Memory B cell (primary cell): Measurements from ENCODE around the gene FN1.
"Not testable (repeated sequence)": the region's sequence is repeated elsewhere in the genome, so short reads cannot be mapped to it uniquely, and the experiment has no call there.

Source experiments
- ATAC-seq: fragments of 150-1000 bp; cut with Tn5 transposase; 2 replicates; pipeline ENCODE4 v1.10.0; 2021; ENCODE audit warnings: low read depth, mild to moderate bottlenecking, moderate library complexity
- DNase-seq, 2 donors: peaks; one replicate each; pipeline ENCODE4 v3.0.0; 2022; ENCODE audit warnings: low spot score in 2 of 2
- H3K27ac Mint-ChIP-seq: one replicate; pipeline ENCODE4 v1.8.0; 2022; ENCODE audit warnings: mild to moderate bottlenecking, moderate library complexity, mixed read lengths
- H3K27me3 Mint-ChIP-seq: one replicate; pipeline ENCODE4 v1.8.0; 2022; ENCODE audit warnings: mixed read lengths
- H3K36me3 Mint-ChIP-seq: one replicate; pipeline ENCODE4 v1.8.0; 2022; ENCODE audit warnings: mild to moderate bottlenecking, mixed read lengths
- H3K4me1 Mint-ChIP-seq: one replicate; pipeline ENCODE4 v1.8.0; 2022; ENCODE audit warnings: mixed read lengths
- H3K4me3 Mint-ChIP-seq: one replicate; pipeline ENCODE4 v1.8.0; 2022; ENCODE audit warnings: mild to moderate bottlenecking, moderate library complexity, mixed read lengths
- H3K9me3 Mint-ChIP-seq: one replicate; pipeline ENCODE4 v1.8.0; 2022; ENCODE audit warnings: mixed read lengths

Gene FN1

DNA sequence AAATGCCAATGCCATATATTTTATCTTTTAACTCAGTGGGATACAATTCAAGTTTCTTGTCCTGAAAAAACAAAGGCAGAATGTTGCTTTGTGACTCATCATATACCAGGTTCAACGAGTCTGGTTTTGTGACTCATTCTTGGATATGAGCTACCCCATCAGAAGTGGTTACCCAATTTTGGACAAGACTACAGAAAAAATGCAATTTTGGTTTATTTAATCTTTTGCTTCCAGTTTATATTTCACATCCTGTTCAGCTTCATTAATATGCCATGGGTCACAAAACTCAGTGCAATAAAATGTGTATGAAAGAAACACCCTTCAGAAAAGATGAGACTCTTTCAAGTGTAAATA, 25.0 kb downstream of the FN1 start:
- DNase-seq (no peak), ATAC-seq (no peak)
- Mint-ChIP-seq H3K27me3 (peaks cover 7% of the 10 kb centered on the region), H3K36me3 (no peaks in the 10 kb centered on the region), H3K9me3 (no peaks in the 10 kb centered on the region), H3K4me3 (no peak overlapping the region), H3K4me1 (no peaks in the 10 kb centered on the region), H3K27ac (no peak overlapping the region)

DNA sequence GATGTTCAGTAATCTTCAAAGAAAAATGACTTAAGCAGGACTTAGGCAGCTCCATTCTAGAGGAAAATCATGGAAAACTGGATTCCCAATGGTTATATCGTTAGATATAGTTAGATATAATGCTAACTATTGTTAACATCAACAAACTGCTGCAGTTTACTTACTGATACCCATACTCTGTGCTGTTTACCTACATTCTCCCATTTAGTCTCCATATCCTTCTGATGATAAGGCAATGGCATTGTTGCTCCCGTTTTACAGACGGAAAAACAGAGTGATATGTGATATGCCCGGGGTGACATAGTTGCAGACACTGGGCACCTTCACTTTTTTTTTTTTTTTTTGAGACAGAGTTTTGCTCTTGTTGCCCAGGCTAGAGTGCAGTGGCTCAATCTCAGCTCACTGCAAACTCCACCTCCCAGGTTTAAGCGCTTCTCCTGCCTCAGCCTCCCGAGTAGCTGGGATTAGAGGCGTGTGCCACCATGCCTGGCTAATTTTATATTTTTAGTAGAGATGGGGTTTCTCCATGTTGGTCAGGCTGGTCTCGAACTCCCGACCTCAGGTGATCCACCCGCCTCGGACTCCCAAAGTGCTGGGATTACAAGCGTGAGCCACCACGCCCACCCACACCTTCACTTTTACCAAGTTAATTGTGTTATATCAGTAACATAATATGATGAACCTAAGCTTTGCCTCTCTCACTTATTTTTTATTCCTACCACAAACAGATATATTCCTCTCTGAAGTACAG, 25.5 kb downstream of the FN1 start:
- not testable (repeated sequence) for H3K4me3 Mint-ChIP-seq, ATAC-seq, H3K36me3 Mint-ChIP-seq, H3K4me1 Mint-ChIP-seq, H3K27ac Mint-ChIP-seq, DNase-seq, H3K9me3 Mint-ChIP-seq, H3K27me3 Mint-ChIP-seq

DNA sequence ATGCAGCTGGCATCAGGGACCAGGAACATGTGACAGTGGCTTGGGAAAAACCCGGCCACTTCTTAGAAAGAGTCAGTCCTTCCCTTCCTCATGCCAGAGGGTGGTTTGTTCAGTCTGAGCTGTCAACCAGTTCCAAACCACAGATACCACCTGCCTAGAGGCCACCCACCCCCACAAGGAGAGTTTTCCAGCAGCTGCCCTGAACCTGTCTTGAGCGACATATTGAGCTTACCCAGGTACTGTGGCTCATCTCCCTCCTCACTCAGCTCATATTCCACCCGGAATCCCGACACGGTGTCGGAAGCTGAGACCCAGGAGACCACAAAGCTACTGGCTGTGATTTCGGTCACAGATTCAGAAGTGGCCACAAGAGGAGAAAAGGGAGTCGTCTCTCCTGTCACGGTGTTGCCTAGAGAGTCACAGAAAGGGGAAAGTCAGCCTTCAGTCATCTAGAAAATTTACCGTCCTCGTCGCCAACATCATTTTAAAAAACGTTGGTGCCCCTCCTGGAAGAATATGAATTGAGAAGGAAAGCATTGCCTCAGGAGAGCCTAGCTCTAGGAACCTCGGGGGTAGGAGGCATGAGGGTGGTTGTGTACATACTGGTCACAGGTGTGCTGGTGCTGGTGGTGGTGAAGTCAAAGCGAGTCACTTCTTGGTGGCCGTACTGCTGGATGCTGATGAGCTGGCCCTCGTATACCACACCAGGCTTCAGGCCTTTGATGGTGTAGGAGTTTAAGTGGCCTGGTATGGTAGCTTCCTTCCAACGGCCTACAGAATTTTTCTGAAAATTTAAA, 26.3 kb downstream of the FN1 start:
- H3K4me1 Mint-ChIP-seq = no peaks in the 10 kb centered on the region
- H3K27me3 Mint-ChIP-seq = peaks cover 7% of the 10 kb centered on the region
- no peak overlapping the region for H3K4me3 Mint-ChIP-seq
- H3K27ac Mint-ChIP-seq = no peak overlapping the region
- H3K9me3 Mint-ChIP-seq = no peaks in the 10 kb centered on the region
- H3K36me3 Mint-ChIP-seq = no peaks in the 10 kb centered on the region
- no peak for DNase-seq
- no peak for ATAC-seq

DNA sequence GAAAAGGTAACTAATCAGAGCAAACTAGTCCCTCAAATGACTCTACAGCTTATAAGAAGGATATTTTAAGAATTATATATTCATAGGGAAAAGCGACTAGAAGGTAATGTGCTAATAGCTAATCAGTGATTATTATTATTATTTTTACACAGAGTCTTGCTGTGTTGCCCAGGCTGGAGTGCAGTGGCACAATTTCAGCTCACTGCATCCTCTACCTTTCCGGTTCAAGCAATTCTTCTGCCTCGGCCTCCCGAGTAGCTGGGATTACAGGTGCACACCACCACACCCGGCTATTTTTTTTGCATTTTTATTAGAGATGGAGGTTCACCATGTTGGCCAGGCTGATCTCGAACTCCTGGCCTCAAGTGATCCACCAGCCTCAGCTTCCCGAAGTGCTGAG, 27.4 kb downstream of the FN1 start:
- ATAC-seq, H3K27ac Mint-ChIP-seq, H3K27me3 Mint-ChIP-seq, H3K4me1 Mint-ChIP-seq, DNase-seq, H3K4me3 Mint-ChIP-seq, H3K36me3 Mint-ChIP-seq, H3K9me3 Mint-ChIP-seq: not testable (repeated sequence)

DNA sequence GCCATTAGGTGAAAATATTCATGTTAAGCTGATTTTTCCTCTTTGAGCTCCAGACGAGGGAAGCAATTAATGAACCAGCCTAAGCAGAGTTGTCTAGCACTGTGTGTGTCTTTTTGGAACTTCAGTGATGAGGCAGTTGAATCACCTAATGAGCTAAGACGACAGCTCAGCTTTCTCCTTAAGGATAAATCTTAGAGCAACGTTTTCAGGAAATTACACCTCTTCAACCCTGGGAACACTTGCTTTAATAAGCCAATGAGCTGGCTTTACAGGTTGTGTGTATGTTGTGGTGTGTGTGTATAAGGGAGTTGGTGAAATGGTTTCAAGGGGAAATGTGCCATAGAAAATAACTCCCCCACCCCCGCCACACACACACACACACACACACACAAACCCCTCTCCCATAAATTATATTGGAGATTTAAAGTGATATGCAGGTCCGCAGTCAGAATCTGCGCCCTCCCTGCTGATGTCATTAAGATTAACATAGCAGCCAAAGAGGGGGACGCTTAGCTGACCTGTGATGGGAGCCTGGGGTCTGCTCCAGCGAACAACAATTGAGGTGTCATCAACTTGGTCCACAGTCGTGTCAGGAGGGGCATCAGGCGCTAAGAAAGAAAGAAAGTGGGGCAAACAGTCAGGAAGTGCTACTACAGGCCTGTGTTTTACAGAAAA, 28.1 kb downstream of the FN1 start:
- Mint-ChIP-seq H3K4me1 (no peaks in the 10 kb centered on the region), H3K9me3 (no peaks in the 10 kb centered on the region), H3K4me3 (no peak overlapping the region), H3K27ac (no peak overlapping the region), H3K27me3 (peaks cover 4% of the 10 kb centered on the region), H3K36me3 (no peaks in the 10 kb centered on the region)
- ATAC-seq (no peak), DNase-seq (no peak)

DNA sequence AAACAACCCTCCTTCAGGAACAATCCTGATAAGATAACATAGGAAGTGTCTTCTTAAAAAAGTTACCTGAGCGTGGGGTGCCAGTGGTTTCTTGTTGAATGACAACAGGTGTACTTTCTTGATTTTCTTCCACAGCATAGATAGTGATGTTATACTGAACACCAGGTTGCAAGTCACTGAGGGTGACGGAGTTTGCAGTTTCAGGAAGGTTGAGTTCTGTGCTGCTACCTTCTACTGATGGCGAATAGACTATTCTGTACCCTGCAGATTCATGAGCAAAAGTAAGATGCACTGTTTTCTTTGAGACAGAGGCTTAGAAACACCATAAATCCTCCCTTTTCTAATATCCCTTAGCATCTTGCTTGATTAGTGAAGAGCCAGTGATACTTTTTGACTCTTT, 28.8 kb downstream of the FN1 start:
- no peaks in the 10 kb centered on the region for H3K36me3 Mint-ChIP-seq
- no peaks in the 10 kb centered on the region for H3K9me3 Mint-ChIP-seq
- ATAC-seq (no peak), DNase-seq (no peak)
- H3K4me3 Mint-ChIP-seq = no peak overlapping the region
- peaks cover 2% of the 10 kb centered on the region for H3K27me3 Mint-ChIP-seq
- H3K27ac Mint-ChIP-seq = no peak overlapping the region
- H3K4me1 Mint-ChIP-seq = no peaks in the 10 kb centered on the region

DNA sequence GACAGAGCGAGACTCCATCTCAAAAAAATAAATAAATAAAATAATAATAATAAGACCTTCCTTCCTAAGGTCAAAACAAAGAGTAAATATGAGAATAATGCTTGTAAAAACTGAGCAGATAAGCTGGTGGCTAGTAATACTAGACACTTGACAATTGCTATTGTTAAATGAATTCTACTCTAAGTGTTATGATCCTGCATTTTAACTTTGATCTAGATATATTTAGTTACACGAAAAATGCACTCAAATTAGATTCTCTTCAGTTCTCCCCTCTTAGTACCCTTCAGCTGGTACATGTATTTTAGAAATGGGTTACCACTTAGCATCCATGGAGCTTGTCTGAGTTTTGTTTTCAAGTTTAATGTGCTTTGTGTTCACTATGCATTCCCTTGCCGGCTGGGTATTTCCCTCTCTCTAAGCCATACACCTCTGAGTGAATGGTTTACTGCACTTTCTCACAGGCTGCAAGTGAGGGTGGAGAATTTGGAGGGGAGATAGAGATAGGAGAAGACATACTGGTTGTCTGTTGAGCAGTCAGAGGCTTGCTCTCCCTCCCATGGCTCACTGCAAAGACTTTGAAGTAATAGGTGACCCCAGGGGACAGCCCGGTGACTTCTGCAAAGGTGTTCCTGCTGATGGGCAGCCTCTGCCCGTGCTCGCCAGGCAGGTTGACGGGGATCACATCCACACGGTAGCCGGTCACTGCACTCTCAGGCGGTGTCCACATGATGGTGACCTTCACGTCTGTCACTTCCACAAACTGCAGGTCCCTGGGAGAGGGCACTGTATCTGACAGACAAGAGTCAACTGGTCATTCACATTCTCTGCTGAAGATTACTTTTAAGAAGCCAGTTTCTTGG, 29.9 kb downstream of the FN1 start:
- Mint-ChIP-seq H3K4me1 (no peaks in the 10 kb centered on the region), H3K9me3 (no peaks in the 10 kb centered on the region), H3K4me3 (no peak overlapping the region), H3K27me3 (peaks cover 2% of the 10 kb centered on the region), H3K27ac (no peak overlapping the region), H3K36me3 (no peaks in the 10 kb centered on the region)
- ATAC-seq = no peak
- no peak for DNase-seq

DNA sequence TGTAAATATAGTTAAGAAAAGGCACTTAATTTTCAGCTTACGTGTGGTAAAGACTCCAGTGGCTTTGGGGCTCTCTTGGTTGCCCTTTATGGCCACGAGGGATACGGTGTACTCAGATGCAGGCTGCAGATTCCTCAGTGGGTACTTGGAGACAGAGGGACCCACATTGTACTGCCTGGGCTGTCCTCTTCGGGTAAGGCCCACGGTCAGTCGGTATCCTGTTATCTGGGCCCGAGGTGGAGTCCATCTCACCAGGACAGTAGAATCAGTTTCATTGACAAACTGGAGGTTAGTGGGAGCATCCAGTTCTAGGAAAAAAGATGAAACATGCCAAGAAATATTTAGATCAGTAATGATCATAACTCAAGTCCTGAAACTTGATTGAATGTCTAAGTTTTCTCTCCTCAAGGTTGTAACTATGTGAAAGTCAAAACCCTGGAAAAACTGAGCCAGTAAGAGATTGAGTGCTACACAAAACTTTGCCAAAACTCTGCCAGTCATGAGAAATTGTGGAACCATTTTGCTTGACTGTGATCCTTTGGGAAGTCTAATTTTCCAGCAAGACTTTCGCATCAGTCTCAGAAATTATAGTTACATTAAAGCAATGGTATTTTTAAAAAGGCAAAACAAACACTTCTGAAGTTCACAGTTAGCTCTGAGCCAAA, 31.4 kb downstream of the FN1 start:
- ATAC-seq = no peak
- H3K4me1 Mint-ChIP-seq = no peaks in the 10 kb centered on the region
- no peaks in the 10 kb centered on the region for H3K36me3 Mint-ChIP-seq
- H3K27me3 Mint-ChIP-seq = peaks cover under 1% of the 10 kb centered on the region
- H3K27ac Mint-ChIP-seq = no peak overlapping the region
- no peaks in the 10 kb centered on the region for H3K9me3 Mint-ChIP-seq
- H3K4me3 Mint-ChIP-seq = no peak overlapping the region
- no peak for DNase-seq

DNA sequence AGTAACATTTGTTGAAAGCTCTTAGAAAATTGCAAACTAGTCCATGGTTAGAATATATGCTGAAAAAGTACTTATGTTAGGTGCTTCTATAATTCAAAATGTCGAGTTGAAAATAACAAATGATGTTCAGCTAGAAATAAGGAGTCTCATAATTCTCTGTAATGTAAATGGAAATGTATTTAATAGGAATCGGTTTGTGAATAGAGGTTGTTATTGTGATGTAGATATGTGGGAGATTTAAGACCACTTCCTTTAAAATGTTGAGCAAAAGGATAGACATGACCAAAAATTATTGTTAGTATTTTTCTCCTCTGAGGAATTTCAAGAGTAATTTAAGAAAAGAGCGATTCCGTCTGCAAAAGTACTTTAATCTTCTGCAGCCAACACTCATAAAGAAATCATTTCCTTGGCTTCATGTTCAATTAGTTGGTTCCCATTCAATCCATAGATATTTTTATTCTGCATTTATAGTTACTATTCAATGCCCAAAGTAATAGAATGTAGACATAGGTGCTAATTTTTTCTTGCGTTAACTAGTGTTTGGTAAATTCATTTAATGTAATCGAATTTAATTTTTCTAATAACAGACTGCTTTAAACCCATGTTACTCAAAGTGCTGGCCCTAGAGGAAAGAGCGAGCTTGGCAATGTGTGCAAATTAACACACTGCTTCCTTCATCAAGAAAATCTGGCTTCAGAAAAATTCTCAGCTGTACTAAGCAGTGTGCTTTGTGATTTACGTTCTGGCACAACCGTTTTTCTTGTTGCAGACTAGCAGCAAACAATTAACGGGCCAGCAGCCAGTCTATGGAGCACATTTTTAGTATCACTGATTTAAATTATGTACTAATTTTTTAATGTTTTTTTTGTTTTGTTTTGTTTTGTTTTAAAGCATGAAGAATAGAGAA, 32.2 kb downstream of the FN1 start:
- Mint-ChIP-seq H3K4me1 (no peaks in the 10 kb centered on the region), H3K36me3 (no peaks in the 10 kb centered on the region), H3K4me3 (no peak overlapping the region), H3K27me3 (no peaks in the 10 kb centered on the region), H3K27ac (no peak overlapping the region), H3K9me3 (no peaks in the 10 kb centered on the region)
- no peak for DNase-seq
- no peak for ATAC-seq

DNA sequence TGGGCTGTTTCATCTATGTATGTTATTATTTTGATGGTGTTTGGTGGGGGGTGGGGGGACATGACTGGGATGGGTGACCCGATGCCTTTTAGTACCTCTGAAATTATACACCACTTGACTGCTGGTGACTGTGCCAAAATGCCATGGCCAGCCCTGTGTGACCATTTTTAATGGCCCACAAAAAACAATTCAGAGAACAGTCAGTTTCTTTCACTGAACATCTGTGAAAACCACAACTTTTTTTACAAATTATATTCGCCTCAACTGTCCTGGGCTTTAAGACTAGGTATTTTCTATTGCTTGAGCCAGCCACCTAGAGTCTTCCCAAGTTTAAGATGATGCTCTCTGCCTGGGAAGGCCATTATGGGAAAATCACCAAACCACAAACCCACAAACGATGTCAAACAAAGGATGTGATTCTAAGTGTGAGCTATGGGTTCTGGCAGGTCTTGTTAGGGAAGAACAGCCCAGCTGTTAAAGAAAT, 33.9 kb downstream of the FN1 start:
- H3K27me3 Mint-ChIP-seq = peaks cover 2% of the 10 kb centered on the region
- DNase-seq (no peak), ATAC-seq (no peak)
- H3K4me1 Mint-ChIP-seq = no peaks in the 10 kb centered on the region
- no peak overlapping the region for H3K27ac Mint-ChIP-seq
- H3K36me3 Mint-ChIP-seq = no peaks in the 10 kb centered on the region
- no peaks in the 10 kb centered on the region for H3K9me3 Mint-ChIP-seq
- no peak overlapping the region for H3K4me3 Mint-ChIP-seq

DNA sequence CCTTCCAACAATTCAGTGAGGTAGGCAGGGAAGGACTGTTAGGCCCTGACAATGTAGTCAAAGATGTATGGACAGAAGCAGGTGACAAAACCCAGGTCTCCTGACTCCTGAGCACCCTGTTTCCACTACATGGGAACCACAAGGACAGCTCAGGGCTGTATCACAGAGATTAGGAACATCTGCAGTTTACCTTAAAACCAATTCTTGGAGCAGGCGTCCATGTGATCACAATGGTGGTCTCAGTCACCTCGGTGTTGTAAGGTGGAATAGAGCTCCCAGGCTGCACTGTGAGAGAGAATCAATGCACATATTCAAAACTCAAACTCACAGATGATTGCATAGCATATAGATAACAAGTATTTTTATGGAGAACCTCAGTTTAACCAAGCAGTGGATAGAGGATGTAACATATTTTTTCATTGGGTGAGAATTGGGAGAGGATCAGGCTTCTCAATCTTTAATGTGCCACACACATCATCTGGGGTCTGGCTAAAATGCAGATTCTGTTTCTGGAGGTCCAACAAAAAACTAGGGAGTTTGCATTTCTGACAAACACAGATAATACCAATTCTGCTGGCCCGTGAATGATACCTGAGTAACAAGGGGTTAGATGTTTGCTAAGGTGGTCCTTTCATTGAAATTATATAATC, 36.7 kb downstream of the FN1 start:
- Mint-ChIP-seq H3K36me3 (no peaks in the 10 kb centered on the region), H3K9me3 (no peaks in the 10 kb centered on the region), H3K27me3 (peaks cover 2% of the 10 kb centered on the region), H3K4me1 (no peaks in the 10 kb centered on the region), H3K27ac (no peak overlapping the region), H3K4me3 (no peak overlapping the region)
- ATAC-seq = no peak
- DNase-seq = no peak

DNA sequence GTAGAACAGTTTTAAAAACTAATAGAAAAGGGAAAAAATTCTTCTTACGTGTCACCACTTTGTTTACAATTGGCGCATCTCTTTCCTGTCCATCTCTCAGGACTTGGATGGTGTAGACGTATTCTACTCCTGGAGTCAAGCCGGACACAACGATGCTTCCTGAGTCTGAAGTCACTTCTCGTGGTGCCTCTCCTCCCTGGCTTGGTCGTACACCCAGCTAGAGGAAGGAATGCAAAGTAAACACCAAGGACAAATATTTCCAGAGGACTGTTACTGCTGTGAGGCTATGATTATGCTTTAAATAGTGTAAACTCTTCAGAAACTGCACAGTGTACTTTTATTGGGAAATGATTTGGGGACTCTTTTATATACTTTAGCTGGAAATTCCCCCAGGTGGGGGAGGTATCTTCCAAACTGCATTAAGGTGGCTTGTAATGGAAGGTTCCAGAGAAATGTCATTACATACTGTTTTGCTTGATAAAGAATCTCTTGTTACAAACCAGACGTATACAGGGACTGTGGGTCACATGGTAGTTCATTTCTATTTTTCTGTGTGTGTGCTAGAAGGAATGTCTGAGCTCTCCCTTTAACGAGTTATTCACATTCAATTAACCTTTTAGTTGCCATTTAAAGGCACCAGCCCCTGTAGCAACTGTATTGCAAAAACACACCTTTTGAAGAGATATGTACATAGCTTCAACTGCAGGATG, 38.1 kb downstream of the FN1 start:
- no peak for ATAC-seq
- H3K9me3 Mint-ChIP-seq = no peaks in the 10 kb centered on the region
- no peaks in the 10 kb centered on the region for H3K4me1 Mint-ChIP-seq
- H3K27ac Mint-ChIP-seq = no peak overlapping the region
- H3K4me3 Mint-ChIP-seq = no peak overlapping the region
- no peak for DNase-seq
- H3K27me3 Mint-ChIP-seq = peaks cover 4% of the 10 kb centered on the region
- H3K36me3 Mint-ChIP-seq = no peaks in the 10 kb centered on the region
